H1 (cell line): Measurements from ENCODE around the gene LDAH. TPM values are rescaled to one million over a fixed set of nuclear protein-coding genes. Genes with fewer than 3 reads are reported as not detected.

Source experiments
- CTCF ChIA-PET: fragments of 300-600 bp; sonication (Branson Sonifier 250); formaldehyde crosslinking; loops from one replicate; lab custom pipeline; 2021; ENCODE audit not compliant: partially characterized antibody; lab: Charles Lee
- POLR2A ChIA-PET: fragments of 300-600 bp; sonication (Branson Sonifier 250); formaldehyde crosslinking; loops from one replicate; lab custom pipeline; 2021; ENCODE audit warnings: inconsistent platforms; ENCODE audit not compliant: partially characterized antibody; lab: Charles Lee
- DNase-seq, 2 experiments: peaks; one replicate each; pipeline versions ENCODE4 v3.0.0 to v3.0.0-alpha.2; 2010 to 2022; ENCODE audit warnings: low spot score in 2 of 2, low read depth in 1 of 2, mixed read lengths in 1 of 2
- FAIRE-seq: peaks from 2 replicates; lab custom pipeline; 2011; peaks lifted over from hg19 to GRCh38; lab: Jason Lieb, UNC
- H2AFZ ChIP-seq: 2 replicates; pipeline ENCODE4 v1.8.1; 2012; ENCODE audit warnings: low read length, inconsistent platforms
- H2AK5ac ChIP-seq: 2 replicates; pipeline ENCODE4 v1.6.1; 2013; ENCODE audit warnings: low read depth, low read length
- H2BK120ac ChIP-seq: replicated peaks from 2 replicates; pipeline ENCODE3; 2013; ENCODE audit warnings: low read depth, low read length, inconsistent platforms
- H2BK12ac ChIP-seq: 2 replicates; pipeline ENCODE4 v1.6.1; 2013; ENCODE audit warnings: low read depth, low read length
- H2BK15ac ChIP-seq: 2 replicates; pipeline ENCODE4 v1.6.1; 2013; ENCODE audit warnings: low read length
- H2BK20ac ChIP-seq: 2 replicates; pipeline ENCODE4 v1.6.1; 2013; ENCODE audit warnings: low read length
- H2BK5ac ChIP-seq: 2 replicates; pipeline ENCODE4 v1.6.1; 2013; ENCODE audit warnings: low read depth, low read length
- H3K14ac ChIP-seq: 2 replicates; pipeline ENCODE4 v1.6.1; 2013; ENCODE audit warnings: inconsistent platforms; ENCODE audit not compliant: insufficient read length
- H3K18ac ChIP-seq: 2 replicates; pipeline ENCODE4 v1.6.1; 2013; ENCODE audit warnings: low read length; ENCODE audit errors: extremely low read depth
- H3K23ac ChIP-seq: 2 replicates; pipeline ENCODE4 v1.6.1; 2013; ENCODE audit warnings: inconsistent platforms; ENCODE audit not compliant: insufficient read length
- H3K23me2 ChIP-seq: 2 replicates; pipeline ENCODE4 v1.6.1; 2013; ENCODE audit warnings: low read depth, low read length
- H3K27ac ChIP-seq: 2 replicates; pipeline ENCODE4 v1.6.1; 2011; ENCODE audit warnings: low read depth, low read length, inconsistent platforms
- H3K27me3 ChIP-seq, 4 experiments: replicated peaks in 1 of 4; 1 replicate in 1 of 4; 2 replicates in 3 of 4; pipeline versions ENCODE4 v1.6.1 to v1.8.1; 2011 to 2013; ENCODE audit warnings: low read length in 3 of 4, mild to moderate bottlenecking in 3 of 4, inconsistent platforms in 2 of 4, mixed read lengths in 2 of 4, moderate library complexity in 1 of 4; ENCODE audit not compliant: control insufficient read depth in 3 of 4, insufficient read depth in 3 of 4; ENCODE audit errors: extremely low read depth in 1 of 4
- H3K36me3 ChIP-seq, 4 experiments: 2 replicates each; pipeline versions ENCODE4 v1.6.1 to v1.8.1; 2011 to 2013; ENCODE audit warnings: mild to moderate bottlenecking in 4 of 4, low read length in 3 of 4, moderate library complexity in 2 of 4, control low read depth in 1 of 4, inconsistent platforms in 1 of 4; ENCODE audit not compliant: insufficient read depth in 4 of 4, control insufficient read depth in 2 of 4
- H3K4ac ChIP-seq: replicated peaks from 2 replicates; pipeline ENCODE3; 2013; ENCODE audit warnings: low read length, low read depth, mixed read lengths, inconsistent platforms; ENCODE audit not compliant: insufficient read length
- H3K4me1 ChIP-seq, 4 experiments: replicated peaks in 1 of 4; 1 replicate in 1 of 4; 2 replicates in 3 of 4; pipeline versions ENCODE4 v1.6.1 to v1.8.1; 2011 to 2013; ENCODE audit warnings: low read length in 3 of 4, inconsistent platforms in 2 of 4, mixed read lengths in 1 of 4; ENCODE audit not compliant: insufficient read depth in 4 of 4, control insufficient read depth in 3 of 4
- H3K4me2 ChIP-seq, 2 experiments: 2 replicates each; pipeline versions ENCODE4 v1.6.1 to v1.8.1; 2011 to 2013; ENCODE audit warnings: low read depth in 2 of 2, low read length in 2 of 2, control low read depth in 1 of 2, inconsistent platforms in 1 of 2, mild to moderate bottlenecking in 1 of 2; ENCODE audit not compliant: insufficient read depth in 1 of 2
- H3K4me3 ChIP-seq, 4 experiments: fragments of 200-600, 300-600 bp in 1 of 4; sonication (generic), shearing (Covaris generic), sonication (Bioruptor Twin) in 1 of 4; 2 replicates each; pipeline versions ENCODE4 v1.5.1 to v1.8.1; 2011 to 2016; ENCODE audit warnings: low read length in 4 of 4, low read depth in 3 of 4, control low read depth in 2 of 4, inconsistent platforms in 2 of 4, mild to moderate bottlenecking in 2 of 4, mixed read lengths in 1 of 4, moderate library complexity in 1 of 4; ENCODE audit not compliant: insufficient read depth in 2 of 4; ENCODE audit errors: extremely low read depth in 1 of 4
- H3K56ac ChIP-seq: replicated peaks from 2 replicates; pipeline ENCODE3; 2013; ENCODE audit warnings: low read depth, mild to moderate bottlenecking, mixed read lengths, low read length, inconsistent platforms; ENCODE audit not compliant: insufficient read length
- H3K79me1 ChIP-seq: 2 replicates; pipeline ENCODE4 v1.6.1; 2013; ENCODE audit warnings: low read depth, low read length, control low read depth
- H3K79me2 ChIP-seq, 2 experiments: 2 replicates each; pipeline versions ENCODE4 v1.6.1 to v1.8.1; 2012 to 2013; ENCODE audit warnings: low read length in 2 of 2, mild to moderate bottlenecking in 2 of 2, inconsistent platforms in 1 of 2; ENCODE audit not compliant: insufficient read depth in 2 of 2, control insufficient read depth in 1 of 2
- H3K9ac ChIP-seq, 4 experiments: replicated peaks in 1 of 4; 1 replicate in 1 of 4; 2 replicates in 3 of 4; pipeline versions ENCODE4 v1.6.1 to v1.8.1; 2011 to 2013; ENCODE audit warnings: low read depth in 3 of 4, low read length in 3 of 4, control low read depth in 2 of 4, mild to moderate bottlenecking in 2 of 4, moderate library complexity in 2 of 4, inconsistent platforms in 1 of 4; ENCODE audit errors: extremely low read depth in 1 of 4
- H3K9me3 ChIP-seq, 2 experiments: 2 replicates each; pipeline versions ENCODE4 v1.6.1 to v1.8.1; 2012 to 2013; ENCODE audit warnings: mild to moderate bottlenecking in 2 of 2, moderate library complexity in 2 of 2, control low read depth in 1 of 2, inconsistent platforms in 1 of 2, low read depth in 1 of 2, low read length in 1 of 2, mixed read lengths in 1 of 2; ENCODE audit not compliant: insufficient read depth in 2 of 2
- H4K20me1 ChIP-seq, 2 experiments: replicated peaks in 1 of 2; 2 replicates each; pipeline versions ENCODE3 to v1.8.1; 2011 to 2013; ENCODE audit warnings: inconsistent platforms in 2 of 2, low read length in 2 of 2, mild to moderate bottlenecking in 1 of 2; ENCODE audit not compliant: insufficient read depth in 2 of 2, control insufficient read depth in 1 of 2
- H4K5ac ChIP-seq: 2 replicates; pipeline ENCODE4 v1.6.1; 2013; ENCODE audit warnings: low read length, low read depth, mixed read lengths, inconsistent platforms; ENCODE audit not compliant: insufficient read length
- H4K8ac ChIP-seq: 2 replicates; pipeline ENCODE4 v1.8.0; 2013; ENCODE audit warnings: mild to moderate bottlenecking, moderate library complexity, low read length, inconsistent platforms; ENCODE audit not compliant: insufficient read depth; ENCODE audit errors: extremely low read depth
- H4K91ac ChIP-seq: replicated peaks from 2 replicates; pipeline ENCODE3; 2013; ENCODE audit warnings: low read length, mixed read lengths, inconsistent platforms; ENCODE audit not compliant: insufficient read length
- ATF2 ChIP-seq: IDR thresholded peaks from 2 replicates; pipeline ENCODE4 v1.6.1; 2012; ENCODE audit warnings: low read length, inconsistent platforms
- BACH1 ChIP-seq: IDR thresholded peaks from 2 replicates; pipeline ENCODE4 v1.6.1; 2012; ENCODE audit warnings: low read length, improper control_type of control experiment
- BCL11A ChIP-seq, 2 experiments: IDR thresholded peaks; one replicate each; pipeline ENCODE4 v1.6.1; 2011; ENCODE audit warnings: low read depth in 2 of 2, low read length in 2 of 2, mild to moderate bottlenecking in 2 of 2
- BRCA1 ChIP-seq: IDR thresholded peaks from 2 replicates; pipeline ENCODE4 v1.6.1; 2012; ENCODE audit warnings: low read depth, low read length, improper control_type of control experiment
- CHD1 ChIP-seq: IDR thresholded peaks from 2 replicates; pipeline ENCODE4 v1.6.1; 2012; ENCODE audit warnings: low read depth, low read length, improper control_type of control experiment
- CTBP2 ChIP-seq: IDR thresholded peaks from 2 replicates; pipeline ENCODE4 v1.7.0; 2011; ENCODE audit warnings: borderline replicate concordance, mild to moderate bottlenecking, moderate library complexity, mixed read lengths, low read length; ENCODE audit not compliant: insufficient read depth, insufficient read length
- EGR1 ChIP-seq: IDR thresholded peaks from 2 replicates; pipeline ENCODE4 v1.6.1; 2011; ENCODE audit warnings: low read depth, low read length, borderline replicate concordance
- EZH2 ChIP-seq: fragments of 200-600 bp; sonication (generic); IDR thresholded peaks from 2 replicates; pipeline ENCODE4 v1.7.1; 2012; ENCODE audit warnings: low read depth, mild to moderate bottlenecking, moderate library complexity, low read length, inconsistent platforms; ENCODE audit not compliant: severe bottlenecking
- RNF2 ChIP-seq: fragments of 200-900, 300-1000 bp; sonication (generic); IDR thresholded peaks from 2 replicates; pipeline ENCODE4 v1.7.1; 2016; ENCODE audit warnings: borderline replicate concordance, low read depth, mild to moderate bottlenecking, antibody characterized with exemption, low read length; ENCODE audit not compliant: poor library complexity, severe bottlenecking; ENCODE audit errors: missing control alignments
- SRF ChIP-seq: IDR thresholded peaks from 2 replicates; pipeline ENCODE4 v1.6.1; 2011; ENCODE audit warnings: mild to moderate bottlenecking, low read depth, low read length, moderate library complexity
- TAF1 ChIP-seq: IDR thresholded peaks from 2 replicates; pipeline ENCODE4 v1.6.1; 2011; ENCODE audit warnings: mild to moderate bottlenecking, low read depth, low read length
- TAF7 ChIP-seq: optimal IDR thresholded peaks from 2 replicates; pipeline ENCODE3; 2011; ENCODE audit warnings: low read depth, mild to moderate bottlenecking, inconsistent platforms, low read length, moderate library complexity, borderline replicate concordance
- WGBS, 2 experiments: shearing (Covaris generic) in 1 of 2; methylation state at CpG; one replicate each; pipeline versions ENCODE4 v1.1.6 to v1.1.7; 2013 to 2015; ENCODE audit warnings: low lambda C conversion rate in 2 of 2, mixed read lengths in 2 of 2, inconsistent platforms in 1 of 2, low coverage in 1 of 2, missing lambda C conversion rate in 1 of 2; ENCODE audit not compliant: insufficient replicate concordance in 2 of 2, insufficient coverage in 1 of 2, insufficient read length in 1 of 2; ENCODE audit errors: extremely low coverage in 1 of 2, missing lambda C conversion rate in 1 of 2; 5-methylcytosine and 5-hydroxymethylcytosine counted together
- polyA plus RNA-seq, 7 experiments: library from polyadenylated mRNA; depleted of rRNA in 3 of 7; stranded (reverse) in 5 of 7; unstranded in 2 of 7; fragments of >200 nt in 5 of 7; fragments of 200-250 nt in 2 of 7; gene quantifications; 1 replicate in 5 of 7; 2 replicates in 1 of 7; 4 replicates in 1 of 7; pipeline versions ENCODE4 v1.2.1 to v1.2.3, GENCODE V29; 2011 to 2013; ENCODE audit warnings: missing spikeins in 2 of 7, mixed read lengths in 2 of 7
- total RNA-seq: library from RNA; stranded (reverse); fragmentation: NEBNext Ultra II Directional; extraction: Animal tissue kit (Norgen Biotek cat#: 25700); gene quantifications from 2 replicates; pipeline ENCODE4 v1.2.1, GENCODE V29; 2021

The LDAH gene
- total and polyA plus RNA-seq, 2 of the 8 experiments (the other 6 are each of a cell fraction or from before 2014, with no cell fraction given), result 10.9 to 26.3 TPM

- H4K5ac ChIP-seq, result no peak overlapping the region
- H3K14ac ChIP-seq, result no peak overlapping the region
- no peak for FAIRE-seq
- TF ChIP-seq BRCA1 (no peak), CTBP2 (no peak), TAF1 (no peak), RNF2 (no peak), SRF (no peak), EGR1 (no peak), EZH2 (no peak), TAF7 (no peak), ATF2 (no peak), BCL11A (IDR thresholded peaks at IDR 0.05; ENCODE audit: low read depth in 2 of 2, low read length in 2 of 2) (no peak), BACH1 (no peak), CHD1 (no peak)
Measured at GRCh38 chr2:20706217-20706616, 116.7 kb downstream of the LDAH start.

More at GRCh38 chr2:20706217-20706616, 116.7 kb downstream of the LDAH start:
- Histone ChIP-seq H2BK5ac (no peak overlapping the region), H3K23ac (no peak overlapping the region), H3K27ac (no peak overlapping the region), H4K91ac (no peak overlapping the region), H3K9me3 (no peaks in the 10 kb centered on the region; a peak in 1 of 4 replicates), H2AK5ac (no peak overlapping the region), H3K79me1 (0 out of 2 replicates have a peak, but pooled peaks cover 3% of the 10 kb centered on the region), H3K9ac (no peak overlapping the region), H3K4ac (no peak overlapping the region), H3K27me3 (no peaks in the 10 kb centered on the region), H3K4me3 (no peak overlapping the region), H3K79me2 (no peaks in the 10 kb centered on the region; a peak in 1 of 4 replicates), H3K18ac (no peak overlapping the region), H2BK12ac (no peak overlapping the region), H3K23me2 (no peaks in the 10 kb centered on the region), H3K36me3 (no peaks in the 10 kb centered on the region), H2BK15ac (no peak overlapping the region), H3K4me1 (peaks cover 0 to 3% (median 0%) of the 10 kb centered on the region in 4 experiments; a peak in 2 of 7 replicates), H3K56ac (no peak overlapping the region), H3K4me2 (no peak overlapping the region), H2BK20ac (no peak overlapping the region), H4K20me1 (no peaks in the 10 kb centered on the region), H2AFZ (no peak overlapping the region), H4K8ac (no peak overlapping the region), H2BK120ac (no peak overlapping the region)
- 97% methylated on average over 2 of the region's 2 CpGs; no CpG with 5 or more reads in 1 of the 2 experiments for WGBS, 2 experiments
- ChIA-PET CTCF (interaction anchor here (1.8 to 4.8 kb wide), 3 partner anchors 24 to 45 kb away, joined by 8 to 16 read pairs (median 14); no protein-coding TSS in a partner anchor), POLR2A (no interaction called here)
- DNase-seq, result no peak
